GM03348 (cell line): ENCODE data around the gene QRICH1.
"Not testable (repeated sequence)": the region's sequence is repeated elsewhere in the genome, so short reads cannot be mapped to it uniquely, and the experiment has no call there.

Source experiments
- DNase-seq: peaks from one replicate; pipeline ENCODE4 v3.0.0; 2012; ENCODE audit warnings: low spot score

QRICH1 gene

GRCh38 chr3:49017229-49017970, 76.5 kb downstream of the QRICH1 start:
- no peak for DNase-seq

- no peak for DNase-seq
Measured at GRCh38 chr3:49016414-49017228, 77.2 kb downstream of the QRICH1 start.

GRCh38 chr3:49015765-49016164, 78.1 kb downstream of the QRICH1 start:
- no peak for DNase-seq

- no peak for DNase-seq
Measured at GRCh38 chr3:49015072-49015471, 78.8 kb downstream of the QRICH1 start.

- peak; percentile 48 for DNase-seq
Measured at GRCh38 chr3:49013738-49014660, 79.9 kb downstream of the QRICH1 start.

- DNase-seq, result no peak
Measured at GRCh38 chr3:49013113-49013737, 80.6 kb downstream of the QRICH1 start.

- no peak for DNase-seq
Measured at GRCh38 chr3:49012441-49013017, 81.3 kb downstream of the QRICH1 start.

- DNase-seq, result no peak
Measured at GRCh38 chr3:49009396-49009795, 84.5 kb downstream of the QRICH1 start.

- not testable (repeated sequence) for DNase-seq
Measured at GRCh38 chr3:49008627-49009026, 85.2 kb downstream of the QRICH1 start.

GRCh38 chr3:49007771-49008528, 85.9 kb downstream of the QRICH1 start:
- DNase-seq, result peak; percentile 96

GRCh38 chr3:49007068-49007770, 86.7 kb downstream of the QRICH1 start, which contains the start of gene WDR6:
WDR6 (plus strand) TSS chr3:49007391; CDS start chr3:49007432, 41 bp downstream.
- DNase-seq, result peak; percentile 97

- peak; percentile 48 for DNase-seq
Measured at GRCh38 chr3:49006408-49007067, 87.3 kb downstream of the QRICH1 start.

GRCh38 chr3:49005998-49006397, 87.9 kb downstream of the QRICH1 start:
- no peak for DNase-seq

- no peak for DNase-seq
Measured at GRCh38 chr3:49005303-49005680, 88.6 kb downstream of the QRICH1 start.

GRCh38 chr3:49004352-49005302, 89.2 kb downstream of the QRICH1 start:
- DNase-seq, result no peak

- DNase-seq, result no peak
Measured at GRCh38 chr3:49001155-49001554, 92.7 kb downstream of the QRICH1 start.

- DNase-seq, result no peak
Measured at GRCh38 chr3:48999085-48999858, 94.6 kb downstream of the QRICH1 start.
